HepG2 (cell line): Measurements from ENCODE around the gene SMIM29. TPM values are rescaled to one million over a fixed set of nuclear protein-coding genes. Genes with fewer than 3 reads are reported as not detected.

Experiments used
- CENPT ChIP-seq: sonication (generic); formaldehyde crosslinking; IDR thresholded peaks from 2 replicates; pipeline ENCODE4 v1.8.0; 2022; ENCODE audit warnings: low read depth, mild to moderate bottlenecking, moderate library complexity, missing genetic modification reagents
- GABPA ChIP-seq, 2 experiments: IDR thresholded peaks; 2 replicates each; pipeline ENCODE4 v1.6.1; 2011 to 2016; ENCODE audit warnings: low read depth in 2 of 2, low read length in 1 of 2, missing biosample characterization in 1 of 2, missing genetic modification characterization in 1 of 2
- SMAD9 ChIP-seq: sonication (generic); formaldehyde crosslinking; IDR thresholded peaks from 2 replicates; pipeline ENCODE4 v1.5.1; 2020; ENCODE audit warnings: mild to moderate bottlenecking, missing genetic modification reagents
- TBP ChIP-seq: sonication (generic); formaldehyde crosslinking; IDR thresholded peaks from 2 replicates; pipeline ENCODE4 v1.5.0; 2020; ENCODE audit warnings: missing genetic modification reagents
- TSC22D2 ChIP-seq: sonication (generic); formaldehyde crosslinking; IDR thresholded peaks from 2 replicates; pipeline ENCODE4 v1.5.1; 2020; ENCODE audit warnings: missing genetic modification reagents, mild to moderate bottlenecking, borderline replicate concordance
- XBP1 ChIP-seq: sonication (generic); formaldehyde crosslinking; IDR thresholded peaks from 2 replicates; pipeline ENCODE4 v1.5.0; 2020; ENCODE audit warnings: missing genetic modification reagents
- ZBTB7B ChIP-seq: sonication (generic); formaldehyde crosslinking; IDR thresholded peaks from 2 replicates; pipeline ENCODE4 v1.4.0; 2020; ENCODE audit warnings: missing genetic modification reagents
- ZMYM2 ChIP-seq: sonication (generic); formaldehyde crosslinking; IDR thresholded peaks from 2 replicates; pipeline ENCODE4 v1.8.0; 2022; ENCODE audit warnings: mild to moderate bottlenecking, missing genetic modification reagents
- ZNF256 ChIP-seq: sonication (generic); formaldehyde crosslinking; conservative IDR thresholded peaks from 2 replicates; pipeline ENCODE4 v1.4.0; 2020; ENCODE audit warnings: missing genetic modification reagents
- ZNF550 ChIP-seq: sonication (generic); formaldehyde crosslinking; IDR thresholded peaks from 2 replicates; pipeline ENCODE4 v1.4.0; 2020; ENCODE audit warnings: mild to moderate bottlenecking, missing genetic modification reagents, borderline replicate concordance
- ZNF605 ChIP-seq: sonication (generic); formaldehyde crosslinking; IDR thresholded peaks from 2 replicates; pipeline ENCODE4 v1.8.0; 2022; ENCODE audit warnings: mild to moderate bottlenecking, missing genetic modification reagents
- ZNF607 ChIP-seq: sonication (generic); formaldehyde crosslinking; IDR thresholded peaks from 2 replicates; pipeline ENCODE4 v1.5.1; 2020; ENCODE audit warnings: missing genetic modification reagents, mild to moderate bottlenecking, borderline replicate concordance
- ZNF674 ChIP-seq: sonication (generic); formaldehyde crosslinking; IDR thresholded peaks from 2 replicates; pipeline ENCODE4 v1.5.0; 2020; ENCODE audit warnings: low read depth, mild to moderate bottlenecking, missing genetic modification reagents
- ZNF800 ChIP-seq: sonication (generic); formaldehyde crosslinking; IDR thresholded peaks from 2 replicates; pipeline ENCODE4 v1.4.0; 2020; ENCODE audit warnings: missing genetic modification reagents
- polyA plus RNA-seq, 8 experiments: library from polyadenylated mRNA; depleted of rRNA in 3 of 8; stranded (reverse) in 7 of 8; unstranded in 1 of 8; fragments of >200 nt; fragmentation: Illumina TruSeq in 4 of 8; extraction: Trizol in 4 of 8; gene quantifications; 2 replicates each; pipeline versions ENCODE4 v1.2.1 to v1.2.3, GENCODE V29; 2011 to 2016; ENCODE audit warnings: low read depth in 4 of 8, missing spikeins in 1 of 8, mixed read lengths in 1 of 8; ENCODE audit not compliant: insufficient read depth in 1 of 8
- total RNA-seq, 5 experiments: library from RNA; depleted of rRNA; stranded (reverse); fragments of >200 nt; fragmentation: Illumina TruSeq; extraction: Trizol; gene quantifications; 2 replicates each; pipeline ENCODE4 v1.2.3, GENCODE V29; 2016; ENCODE audit warnings: low read depth in 1 of 5
- TF ChIP-seq, protein P1 (sequence below): sonication (generic); formaldehyde crosslinking; IDR thresholded peaks from 2 replicates; pipeline ENCODE4 v1.5.1; 2020; ENCODE audit warnings: missing genetic modification reagents, mild to moderate bottlenecking, borderline replicate concordance
- TF ChIP-seq, protein P2 (sequence below): sonication (generic); formaldehyde crosslinking; IDR thresholded peaks from 2 replicates; pipeline ENCODE4 v1.5.0; 2020; ENCODE audit warnings: missing genetic modification reagents
- TF ChIP-seq, protein P3 (sequence below): sonication (generic); formaldehyde crosslinking; IDR thresholded peaks from 2 replicates; pipeline ENCODE4 v1.5.1; 2020; ENCODE audit warnings: mild to moderate bottlenecking, missing genetic modification reagents

Gene SMIM29
- total and polyA plus RNA-seq, 2 of the 13 experiments (the other 11 are each of a cell fraction or from before 2014, with no cell fraction given), result 8.8 to 15.3 TPM

DNA sequence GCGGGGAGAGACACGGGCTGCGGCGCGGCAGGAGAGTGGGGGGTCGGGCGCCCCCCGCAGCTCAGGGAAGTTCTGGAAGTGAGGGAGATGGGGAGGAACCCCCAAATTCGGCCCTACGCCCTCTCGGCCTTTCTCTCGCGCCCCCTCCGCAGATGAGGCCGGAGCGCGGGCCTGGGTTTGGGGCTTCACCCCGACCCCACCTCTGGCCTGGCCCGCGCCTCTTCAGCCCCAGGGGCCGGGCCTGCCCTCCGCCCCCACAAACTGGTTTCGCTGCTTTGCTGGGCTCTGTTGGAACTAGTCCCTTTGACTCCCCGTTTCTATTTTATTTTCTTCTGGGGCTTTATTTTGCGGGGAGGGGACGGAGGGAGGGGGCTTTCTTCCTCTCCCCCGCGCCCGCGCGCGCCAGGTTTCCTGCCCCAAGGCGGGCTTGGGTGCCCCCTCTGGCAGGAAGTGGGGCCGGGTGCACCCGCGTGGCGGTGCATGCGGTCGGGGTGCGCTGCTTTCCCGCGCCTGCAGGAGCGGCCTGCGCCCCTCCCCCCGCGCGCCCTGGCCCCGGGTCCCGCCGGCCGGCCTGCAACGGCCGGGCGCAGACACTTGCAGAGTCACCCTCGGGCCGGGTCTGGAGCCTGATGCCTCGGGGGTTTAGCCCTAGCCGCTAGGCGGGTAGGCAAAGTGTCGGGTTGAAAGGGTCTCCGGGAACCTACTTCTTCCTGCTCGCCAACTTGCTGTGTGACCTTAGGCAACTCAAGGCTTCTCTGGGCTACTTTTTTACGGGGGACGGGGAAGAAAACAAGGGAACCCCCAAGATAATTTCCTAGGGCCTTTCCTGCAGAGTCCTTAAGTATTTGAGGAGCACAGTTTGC, 10.9 kb downstream of the SMIM29 start (continued):
- TF ChIP-seq ZNF550 (CRISPR knock-in tag) (no peak), ZMYM2 (CRISPR knock-in tag) (peak; percentile 67; the same call in 1 of the 2 replicates), TBP (CRISPR knock-in tag) (no peak), ZNF674 (peak; percentile 97; the same call in 1 of the 2 replicates), TSC22D2 (CRISPR knock-in tag) (peak; percentile 97), GABPA (IDR thresholded peaks at IDR 0.05; ENCODE audit: low read depth, low read length) (peak; percentile 57), GABPA (CRISPR knock-in tag; IDR thresholded peaks at IDR 0.05; ENCODE audit: low read depth) (peak; percentile 58), CENPT (CRISPR knock-in tag) (peak; percentile 99), XBP1 (CRISPR knock-in tag) (no peak), ZNF607 (CRISPR knock-in tag) (peak; percentile 99), ZNF256 (CRISPR knock-in tag) (peak; percentile 93; the same call in 1 of the 2 replicates), SMAD9 (no peak), ZNF605 (CRISPR knock-in tag) (peak; percentile 82), ZNF800 (peak; percentile 90; the same call in 1 of the 2 replicates), ZBTB7B (CRISPR knock-in tag) (peak; percentile 93)
- TF ChIP-seq, protein P1, sequence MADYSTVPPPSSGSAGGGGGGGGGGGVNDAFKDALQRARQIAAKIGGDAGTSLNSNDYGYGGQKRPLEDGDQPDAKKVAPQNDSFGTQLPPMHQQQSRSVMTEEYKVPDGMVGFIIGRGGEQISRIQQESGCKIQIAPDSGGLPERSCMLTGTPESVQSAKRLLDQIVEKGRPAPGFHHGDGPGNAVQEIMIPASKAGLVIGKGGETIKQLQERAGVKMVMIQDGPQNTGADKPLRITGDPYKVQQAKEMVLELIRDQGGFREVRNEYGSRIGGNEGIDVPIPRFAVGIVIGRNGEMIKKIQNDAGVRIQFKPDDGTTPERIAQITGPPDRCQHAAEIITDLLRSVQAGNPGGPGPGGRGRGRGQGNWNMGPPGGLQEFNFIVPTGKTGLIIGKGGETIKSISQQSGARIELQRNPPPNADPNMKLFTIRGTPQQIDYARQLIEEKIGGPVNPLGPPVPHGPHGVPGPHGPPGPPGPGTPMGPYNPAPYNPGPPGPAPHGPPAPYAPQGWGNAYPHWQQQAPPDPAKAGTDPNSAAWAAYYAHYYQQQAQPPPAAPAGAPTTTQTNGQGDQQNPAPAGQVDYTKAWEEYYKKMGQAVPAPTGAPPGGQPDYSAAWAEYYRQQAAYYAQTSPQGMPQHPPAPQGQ (CRISPR knock-in tag), result no peak
- TF ChIP-seq, protein P2, sequence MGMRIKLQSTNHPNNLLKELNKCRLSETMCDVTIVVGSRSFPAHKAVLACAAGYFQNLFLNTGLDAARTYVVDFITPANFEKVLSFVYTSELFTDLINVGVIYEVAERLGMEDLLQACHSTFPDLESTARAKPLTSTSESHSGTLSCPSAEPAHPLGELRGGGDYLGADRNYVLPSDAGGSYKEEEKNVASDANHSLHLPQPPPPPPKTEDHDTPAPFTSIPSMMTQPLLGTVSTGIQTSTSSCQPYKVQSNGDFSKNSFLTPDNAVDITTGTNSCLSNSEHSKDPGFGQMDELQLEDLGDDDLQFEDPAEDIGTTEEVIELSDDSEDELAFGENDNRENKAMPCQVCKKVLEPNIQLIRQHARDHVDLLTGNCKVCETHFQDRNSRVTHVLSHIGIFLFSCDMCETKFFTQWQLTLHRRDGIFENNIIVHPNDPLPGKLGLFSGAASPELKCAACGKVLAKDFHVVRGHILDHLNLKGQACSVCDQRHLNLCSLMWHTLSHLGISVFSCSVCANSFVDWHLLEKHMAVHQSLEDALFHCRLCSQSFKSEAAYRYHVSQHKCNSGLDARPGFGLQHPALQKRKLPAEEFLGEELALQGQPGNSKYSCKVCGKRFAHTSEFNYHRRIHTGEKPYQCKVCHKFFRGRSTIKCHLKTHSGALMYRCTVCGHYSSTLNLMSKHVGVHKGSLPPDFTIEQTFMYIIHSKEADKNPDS (CRISPR knock-in tag), result no peak
- TF ChIP-seq, protein P3, sequence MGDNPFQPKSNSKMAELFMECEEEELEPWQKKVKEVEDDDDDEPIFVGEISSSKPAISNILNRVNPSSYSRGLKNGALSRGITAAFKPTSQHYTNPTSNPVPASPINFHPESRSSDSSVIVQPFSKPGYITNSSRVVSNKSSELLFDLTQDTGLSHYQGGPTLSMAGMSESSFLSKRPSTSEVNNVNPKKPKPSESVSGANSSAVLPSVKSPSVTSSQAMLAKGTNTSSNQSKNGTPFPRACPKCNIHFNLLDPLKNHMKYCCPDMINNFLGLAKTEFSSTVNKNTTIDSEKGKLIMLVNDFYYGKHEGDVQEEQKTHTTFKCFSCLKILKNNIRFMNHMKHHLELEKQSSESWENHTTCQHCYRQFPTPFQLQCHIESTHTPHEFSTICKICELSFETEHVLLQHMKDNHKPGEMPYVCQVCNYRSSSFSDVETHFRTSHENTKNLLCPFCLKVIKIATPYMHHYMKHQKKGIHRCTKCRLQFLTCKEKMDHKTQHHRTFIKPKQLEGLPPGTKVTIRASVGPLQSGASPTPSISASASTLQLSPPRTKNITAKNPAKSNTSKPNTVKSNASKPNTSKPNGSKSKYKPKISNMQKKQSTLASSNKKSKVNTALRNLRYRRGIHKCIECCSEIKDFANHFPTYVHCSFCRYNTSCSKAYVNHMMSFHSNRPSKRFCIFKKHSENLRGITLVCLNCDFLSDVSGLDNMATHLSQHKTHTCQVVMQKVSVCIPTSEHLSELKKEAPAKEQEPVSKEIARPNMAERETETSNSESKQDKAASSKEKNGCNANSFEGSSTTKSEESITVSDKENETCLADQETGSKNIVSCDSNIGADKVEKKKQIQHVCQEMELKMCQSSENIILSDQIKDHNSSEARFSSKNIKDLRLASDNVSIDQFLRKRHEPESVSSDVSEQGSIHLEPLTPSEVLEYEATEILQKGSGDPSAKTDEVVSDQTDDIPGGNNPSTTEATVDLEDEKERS (CRISPR knock-in tag), result no peak
